ENCODE data around the gene SUPT20HL2. TPM values are rescaled to one million over a fixed set of nuclear protein-coding genes. Genes with fewer than 3 reads are reported as not detected.

The SUPT20HL2 gene
- total RNA-seq, 4 donors from 2014 or later = not detected

DNA sequence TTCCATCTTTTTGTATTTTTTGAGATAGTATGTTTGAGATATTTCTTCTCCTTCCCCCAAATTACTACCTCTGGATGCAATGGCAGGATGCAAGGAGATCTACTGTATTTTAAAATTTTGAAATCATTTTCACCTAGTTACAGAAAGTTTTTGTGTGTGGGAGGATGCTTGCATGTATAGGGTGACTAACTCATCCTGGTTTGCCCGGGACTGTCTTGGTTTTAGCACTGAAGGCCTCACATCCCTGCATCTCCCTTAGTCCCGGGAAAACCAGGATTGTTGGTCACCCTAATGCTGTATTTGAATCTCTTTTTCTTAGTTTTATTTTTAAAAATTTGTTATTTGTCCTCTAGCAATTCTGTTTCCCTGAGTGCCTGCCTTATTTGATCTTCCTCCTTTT lies 12.1 kb downstream of the SUPT20HL2 start:
- 63 to 81% methylated on average over 2 of the region's 2 CpGs for WGBS, 2 donors
- H3K4me3 ChIP-seq (ENCODE audit: low read depth, poor library complexity, severe bottlenecking) = no peak overlapping the region
- DNase-seq (ENCODE audit: low spot score in 2 of 2) = no peak
- intact Hi-C loops (cut with DNase I; ENCODE audit: low total_unique reads) = no loop called here
- TF ChIP-seq, protein P1, sequence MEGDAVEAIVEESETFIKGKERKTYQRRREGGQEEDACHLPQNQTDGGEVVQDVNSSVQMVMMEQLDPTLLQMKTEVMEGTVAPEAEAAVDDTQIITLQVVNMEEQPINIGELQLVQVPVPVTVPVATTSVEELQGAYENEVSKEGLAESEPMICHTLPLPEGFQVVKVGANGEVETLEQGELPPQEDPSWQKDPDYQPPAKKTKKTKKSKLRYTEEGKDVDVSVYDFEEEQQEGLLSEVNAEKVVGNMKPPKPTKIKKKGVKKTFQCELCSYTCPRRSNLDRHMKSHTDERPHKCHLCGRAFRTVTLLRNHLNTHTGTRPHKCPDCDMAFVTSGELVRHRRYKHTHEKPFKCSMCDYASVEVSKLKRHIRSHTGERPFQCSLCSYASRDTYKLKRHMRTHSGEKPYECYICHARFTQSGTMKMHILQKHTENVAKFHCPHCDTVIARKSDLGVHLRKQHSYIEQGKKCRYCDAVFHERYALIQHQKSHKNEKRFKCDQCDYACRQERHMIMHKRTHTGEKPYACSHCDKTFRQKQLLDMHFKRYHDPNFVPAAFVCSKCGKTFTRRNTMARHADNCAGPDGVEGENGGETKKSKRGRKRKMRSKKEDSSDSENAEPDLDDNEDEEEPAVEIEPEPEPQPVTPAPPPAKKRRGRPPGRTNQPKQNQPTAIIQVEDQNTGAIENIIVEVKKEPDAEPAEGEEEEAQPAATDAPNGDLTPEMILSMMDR (IDR thresholded peaks at IDR 0.05) = no peak
- TF ChIP-seq POLR2A (IDR thresholded peaks at IDR 0.05) = no peak

DNA sequence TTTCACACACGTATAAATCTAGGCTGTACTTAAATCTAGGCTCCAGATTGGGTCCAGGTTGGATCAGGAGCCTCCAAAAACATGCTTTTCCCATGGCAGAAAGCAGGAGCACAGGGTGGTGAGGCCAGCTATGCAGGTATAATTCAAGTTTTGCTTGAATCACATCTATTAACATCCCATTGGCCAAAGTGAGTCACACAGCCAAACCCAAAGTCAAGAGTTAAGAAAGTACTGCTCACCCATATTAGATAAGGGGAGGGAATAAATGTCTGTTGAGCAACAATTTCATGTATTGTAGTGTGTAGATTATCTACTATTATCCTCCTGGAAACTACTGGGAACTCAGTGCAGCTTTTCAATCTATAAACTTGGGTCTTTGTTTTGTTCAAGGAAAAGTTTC lies 12.8 kb downstream of the SUPT20HL2 start:
- TF ChIP-seq, protein P1 (IDR thresholded peaks at IDR 0.05) = no peak
- no peak for TF ChIP-seq POLR2A (IDR thresholded peaks at IDR 0.05)
- no peak for DNase-seq (ENCODE audit: low spot score in 2 of 2)
- no peak overlapping the region for H3K4me3 ChIP-seq (ENCODE audit: low read depth, poor library complexity, severe bottlenecking)
- 52 to 84% methylated on average over 1 of the region's 1 CpG for WGBS, 2 donors
- intact Hi-C loops (cut with DNase I; ENCODE audit: low total_unique reads) = no loop called here

DNA sequence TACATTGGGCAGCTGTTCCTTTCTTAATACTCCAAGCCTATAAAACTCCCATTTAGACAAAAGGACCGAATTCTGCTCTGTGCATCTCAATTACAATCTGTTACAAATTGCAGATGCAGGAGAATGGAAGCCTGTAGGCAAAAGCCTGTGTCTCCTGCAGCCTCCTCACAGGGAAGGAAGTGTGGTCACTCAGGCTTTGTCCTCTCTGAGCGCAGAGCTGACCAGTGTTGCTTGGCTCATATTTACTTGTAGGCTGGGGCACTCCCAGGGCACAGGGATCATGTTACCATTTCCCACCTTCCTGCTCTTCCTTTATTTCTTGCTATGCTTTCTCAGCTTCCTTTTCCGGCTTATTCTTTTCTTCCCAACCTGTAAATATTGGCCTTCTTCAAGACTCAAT lies 15.7 kb downstream of the SUPT20HL2 start:
- no peak for TF ChIP-seq POLR2A (IDR thresholded peaks at IDR 0.05)
- TF ChIP-seq, protein P1 (IDR thresholded peaks at IDR 0.05) = no peak

DNA sequence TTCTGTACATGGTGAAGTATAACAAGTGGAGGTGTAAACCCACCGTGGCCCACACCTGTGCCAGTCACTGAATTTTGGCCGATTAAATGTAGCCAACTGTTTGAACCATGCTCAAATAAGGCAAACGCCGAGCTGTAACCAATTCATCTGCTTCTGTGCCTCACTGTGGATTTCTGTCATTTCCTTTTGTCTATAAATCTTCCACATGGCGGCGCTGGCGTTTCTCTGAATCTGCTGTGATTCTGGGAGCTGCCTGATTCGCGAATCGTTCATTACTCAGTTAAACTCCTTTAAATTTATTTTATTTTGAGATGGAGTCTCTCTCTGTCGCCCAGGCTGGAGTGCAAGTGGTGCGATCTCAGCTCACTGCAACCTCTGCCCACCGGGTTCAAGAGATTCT lies 19.2 kb downstream of the SUPT20HL2 start:
- WGBS, 2 donors = 44 to 51% methylated on average over 13 of the region's 13 CpGs
- intact Hi-C loops (cut with DNase I; ENCODE audit: low total_unique reads) = no loop called here
- DNase-seq (ENCODE audit: low spot score in 2 of 2) = no peak
- no peak overlapping the region for H3K4me3 ChIP-seq (ENCODE audit: low read depth, poor library complexity, severe bottlenecking)
- no peak for TF ChIP-seq POLR2A (IDR thresholded peaks at IDR 0.05)
- TF ChIP-seq, protein P1 (IDR thresholded peaks at IDR 0.05) = no peak

More for the DNA sequence above, 15.7 kb downstream of the SUPT20HL2 start:
- intact Hi-C loops (cut with DNase I; ENCODE audit: low total_unique reads) = no loop called here
- WGBS, 2 donors = 47 to 63% methylated on average over 3 of the region's 3 CpGs
- H3K4me3 ChIP-seq (ENCODE audit: low read depth, poor library complexity, severe bottlenecking) = no peak overlapping the region
- DNase-seq (ENCODE audit: low spot score in 2 of 2) = peak in 1 of 2 donors; percentile 26

DNA sequence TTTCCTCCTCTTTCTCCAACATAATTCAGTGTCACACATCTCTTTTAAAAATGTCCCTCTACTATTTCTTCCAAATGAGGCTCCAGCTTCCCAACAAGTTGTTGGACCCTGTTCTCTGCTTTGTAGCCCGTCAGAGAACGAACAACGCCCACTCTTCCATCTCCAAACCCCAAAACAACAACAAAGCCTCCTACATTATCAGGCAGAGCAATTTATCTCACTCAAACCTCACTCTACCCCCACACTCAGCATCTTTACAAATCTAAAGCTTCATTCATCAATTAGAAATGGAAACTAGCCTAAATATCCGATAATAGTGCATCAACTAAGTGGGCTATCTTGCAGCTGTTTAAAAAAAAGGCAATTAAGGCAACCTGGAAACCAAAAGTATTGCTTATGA lies 20.5 kb downstream of the SUPT20HL2 start:
- WGBS, 2 donors = 85 to 86% methylated on average over 4 of the region's 4 CpGs
- TF ChIP-seq POLR2A (IDR thresholded peaks at IDR 0.05) = no peak
- TF ChIP-seq, protein P1 (IDR thresholded peaks at IDR 0.05) = no peak
- no peak overlapping the region for H3K4me3 ChIP-seq (ENCODE audit: low read depth, poor library complexity, severe bottlenecking)
- DNase-seq (ENCODE audit: low spot score in 2 of 2) = no peak
- intact Hi-C loops (cut with DNase I; ENCODE audit: low total_unique reads) = no loop called here

DNA sequence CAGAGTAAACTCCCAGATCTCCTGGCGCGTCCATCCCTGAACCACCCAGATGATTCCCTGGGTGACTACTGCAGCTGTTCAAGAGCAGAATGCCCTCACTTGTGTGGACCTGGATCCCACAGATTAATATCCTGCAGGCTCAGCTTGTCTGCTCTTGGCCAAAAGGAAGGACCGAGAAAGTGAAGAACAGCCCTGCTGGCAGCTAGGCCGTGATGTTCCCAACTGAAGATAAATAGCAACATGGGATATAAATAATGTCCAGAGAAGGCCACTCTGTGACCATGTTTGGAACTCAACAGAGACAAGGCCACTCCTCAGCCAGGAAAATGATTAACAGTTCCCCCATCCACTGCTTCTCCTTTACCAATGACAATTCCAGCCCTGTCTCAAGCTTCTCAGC lies 21.5 kb downstream of the SUPT20HL2 start:
- no peak overlapping the region for H3K4me3 ChIP-seq (ENCODE audit: low read depth, poor library complexity, severe bottlenecking)
- intact Hi-C loops (cut with DNase I; ENCODE audit: low total_unique reads) = no loop called here
- 82 to 83% methylated on average over 4 of the region's 4 CpGs for WGBS, 2 donors
- TF ChIP-seq POLR2A (IDR thresholded peaks at IDR 0.05) = no peak
- TF ChIP-seq, protein P1 (IDR thresholded peaks at IDR 0.05) = no peak
- DNase-seq (ENCODE audit: low spot score in 2 of 2) = no peak
